Suprapubic skin (tissue), 4 donors: ENCODE measurements around the gene HIVEP3. TPM values are rescaled to one million over a fixed set of nuclear protein-coding genes. Genes with fewer than 3 reads are reported as not detected.

Experiments
- DNase-seq, 2 donors: peaks; one replicate each; pipeline ENCODE4 v3.0.0-alpha.2; 2019; ENCODE audit warnings: low spot score in 2 of 2
- H3K27ac ChIP-seq: fragments of 200-600 bp; sonication (generic); one replicate; pipeline ENCODE4 v1.5.1; 2019
- H3K27me3 ChIP-seq: fragments of 200-600 bp; sonication (generic); one replicate; pipeline ENCODE4 v1.5.1; 2019
- H3K36me3 ChIP-seq: fragments of 200-600 bp; sonication (generic); one replicate; pipeline ENCODE4 v1.5.1; 2019
- H3K4me1 ChIP-seq: fragments of 200-600 bp; sonication (generic); one replicate; pipeline ENCODE4 v1.5.1; 2019
- H3K4me3 ChIP-seq: fragments of 200-600 bp; sonication (generic); one replicate; pipeline ENCODE4 v1.5.1; 2019; ENCODE audit warnings: mild to moderate bottlenecking
- H3K9me3 ChIP-seq: fragments of 200-600 bp; sonication (generic); one replicate; pipeline ENCODE4 v1.5.1; 2019
- EP300 ChIP-seq: sonication (generic); formaldehyde crosslinking; IDR thresholded peaks from one replicate; pipeline ENCODE4 v1.6.1; 2017; ENCODE audit warnings: antibody characterized with exemption
- POLR2A ChIP-seq, 2 donors: fragments of 450-650 bp; IDR thresholded peaks; one replicate each; pipeline ENCODE4 v1.6.1; 2017; ENCODE audit warnings: antibody characterized with exemption in 2 of 2, mild to moderate bottlenecking in 2 of 2, moderate library complexity in 2 of 2
- POLR2AphosphoS5 ChIP-seq, 3 donors: sonication (generic); formaldehyde crosslinking; IDR thresholded peaks; one replicate each; pipeline ENCODE4 v1.6.1; 2017; ENCODE audit warnings: antibody characterized with exemption in 3 of 3
- WGBS: methylation state at CpG from one replicate; pipeline ENCODE4 v1.1.5; 2018; 5-methylcytosine and 5-hydroxymethylcytosine counted together
- total RNA-seq, 4 donors: library from RNA; depleted of rRNA; stranded (reverse); fragments of >200 nt; gene quantifications; one replicate each; pipeline ENCODE4 v1.1.0, GENCODE V29; 2016
- TF ChIP-seq, protein P1 (sequence below), 2 donors: fragments of 200-600 bp in 1 of 2; fragments of 450-650 bp in 1 of 2; sonication (generic) in 1 of 2; IDR thresholded peaks; one replicate each; pipeline ENCODE4 v1.5.1; 2016 to 2019; ENCODE audit warnings: antibody characterized with exemption in 2 of 2, mild to moderate bottlenecking in 1 of 2, moderate library complexity in 1 of 2

Gene HIVEP3
- total RNA-seq, 4 donors from 2014 or later = 11.3 to 23.9 (median 18.3) TPM

DNA sequence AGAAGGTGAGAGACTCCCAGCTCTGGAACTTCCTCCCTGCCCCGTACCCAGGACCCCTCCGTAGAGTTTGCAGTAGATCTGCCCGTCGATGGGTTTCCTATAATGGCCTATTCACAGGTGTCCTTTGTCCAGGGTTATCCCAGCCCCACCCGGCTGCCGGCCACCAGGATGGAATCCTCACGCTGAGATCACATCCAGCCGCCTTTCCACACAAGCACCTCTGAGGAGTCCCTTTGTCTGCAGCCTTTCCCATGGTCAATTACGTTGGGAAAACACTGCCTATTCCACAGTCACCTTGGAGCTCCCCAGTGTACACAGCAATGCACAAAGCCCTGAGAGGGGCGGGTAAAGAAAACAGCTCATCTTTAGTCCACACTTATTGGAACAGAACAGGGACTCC lies 244.2 kb downstream of the HIVEP3 start:
- 92% methylated on average over 10 of the region's 10 CpGs for WGBS
- no peak for DNase-seq
- Histone ChIP-seq H3K9me3 (no peaks in the 10 kb centered on the region), H3K4me1 (peaks cover 46% of the 10 kb centered on the region), H3K27me3 (no peaks in the 10 kb centered on the region), H3K4me3 (no peak overlapping the region), H3K27ac (no peak overlapping the region), H3K36me3 (no peaks in the 10 kb centered on the region)
- TF ChIP-seq, protein P1, sequence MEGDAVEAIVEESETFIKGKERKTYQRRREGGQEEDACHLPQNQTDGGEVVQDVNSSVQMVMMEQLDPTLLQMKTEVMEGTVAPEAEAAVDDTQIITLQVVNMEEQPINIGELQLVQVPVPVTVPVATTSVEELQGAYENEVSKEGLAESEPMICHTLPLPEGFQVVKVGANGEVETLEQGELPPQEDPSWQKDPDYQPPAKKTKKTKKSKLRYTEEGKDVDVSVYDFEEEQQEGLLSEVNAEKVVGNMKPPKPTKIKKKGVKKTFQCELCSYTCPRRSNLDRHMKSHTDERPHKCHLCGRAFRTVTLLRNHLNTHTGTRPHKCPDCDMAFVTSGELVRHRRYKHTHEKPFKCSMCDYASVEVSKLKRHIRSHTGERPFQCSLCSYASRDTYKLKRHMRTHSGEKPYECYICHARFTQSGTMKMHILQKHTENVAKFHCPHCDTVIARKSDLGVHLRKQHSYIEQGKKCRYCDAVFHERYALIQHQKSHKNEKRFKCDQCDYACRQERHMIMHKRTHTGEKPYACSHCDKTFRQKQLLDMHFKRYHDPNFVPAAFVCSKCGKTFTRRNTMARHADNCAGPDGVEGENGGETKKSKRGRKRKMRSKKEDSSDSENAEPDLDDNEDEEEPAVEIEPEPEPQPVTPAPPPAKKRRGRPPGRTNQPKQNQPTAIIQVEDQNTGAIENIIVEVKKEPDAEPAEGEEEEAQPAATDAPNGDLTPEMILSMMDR (IDR thresholded peaks at IDR 0.05) = no peak

DNA sequence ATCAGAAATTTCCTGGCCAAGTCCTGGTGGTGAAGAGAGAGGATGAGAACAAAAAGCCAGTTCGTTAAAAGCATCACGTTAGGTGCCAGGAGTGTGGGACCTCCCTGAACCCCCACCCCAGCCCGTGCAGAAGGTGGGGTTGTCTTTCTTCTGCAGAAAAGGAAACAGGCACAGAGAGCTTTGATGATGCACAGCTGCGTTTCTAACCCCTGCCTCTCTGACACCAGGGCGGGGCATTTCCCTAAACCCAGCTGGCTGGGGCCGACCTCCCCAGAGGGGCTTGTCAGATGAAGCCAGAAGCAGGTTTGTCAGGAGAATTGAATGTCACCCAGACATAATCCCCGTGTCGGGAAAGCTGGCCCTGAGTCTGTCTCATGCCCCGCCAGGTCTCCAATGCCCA lies 244.9 kb downstream of the HIVEP3 start:
- DNase-seq = no peak
- Histone ChIP-seq H3K36me3 (no peaks in the 10 kb centered on the region), H3K27me3 (no peaks in the 10 kb centered on the region), H3K4me3 (no peak overlapping the region), H3K9me3 (no peaks in the 10 kb centered on the region), H3K4me1 (peaks cover 39% of the 10 kb centered on the region), H3K27ac (no peak overlapping the region)
- TF ChIP-seq EP300 = no peak
- TF ChIP-seq, protein P1 (IDR thresholded peaks at IDR 0.05) = no peak
- 30% methylated on average over 9 of the region's 9 CpGs for WGBS

DNA sequence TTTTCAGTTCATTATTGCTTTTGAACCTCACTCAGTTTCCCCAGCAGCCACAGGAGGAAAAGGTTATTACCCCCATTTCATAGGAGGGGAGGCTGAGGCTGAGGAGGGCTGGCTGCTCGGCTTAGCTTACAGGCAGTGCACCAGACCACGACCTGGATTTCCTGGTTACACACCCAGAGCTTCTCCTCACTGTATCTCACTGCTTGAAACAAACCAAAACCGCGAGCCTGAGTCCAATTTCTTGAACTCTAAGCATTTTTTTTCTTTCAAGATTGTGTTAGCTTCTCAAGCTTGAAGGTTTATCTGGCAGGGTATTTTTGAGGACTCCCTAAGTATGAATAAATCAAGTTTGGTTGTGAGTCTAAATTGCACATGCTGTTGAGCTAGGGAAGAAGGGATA lies 245.3 kb downstream of the HIVEP3 start:
- WGBS = 28% methylated on average over 4 of the region's 4 CpGs
- Histone ChIP-seq H3K27me3 (no peaks in the 10 kb centered on the region), H3K4me3 (no peak overlapping the region), H3K4me1 (peaks cover 35% of the 10 kb centered on the region), H3K36me3 (no peaks in the 10 kb centered on the region), H3K27ac (no peak overlapping the region), H3K9me3 (no peaks in the 10 kb centered on the region)
- DNase-seq = no peak
- TF ChIP-seq EP300 (no peak), POLR2A (IDR thresholded peaks at IDR 0.05) (no peak), POLR2AphosphoS5 (IDR thresholded peaks at IDR 0.05) (no peak)
- TF ChIP-seq, protein P1 (IDR thresholded peaks at IDR 0.05) = no peak

DNA sequence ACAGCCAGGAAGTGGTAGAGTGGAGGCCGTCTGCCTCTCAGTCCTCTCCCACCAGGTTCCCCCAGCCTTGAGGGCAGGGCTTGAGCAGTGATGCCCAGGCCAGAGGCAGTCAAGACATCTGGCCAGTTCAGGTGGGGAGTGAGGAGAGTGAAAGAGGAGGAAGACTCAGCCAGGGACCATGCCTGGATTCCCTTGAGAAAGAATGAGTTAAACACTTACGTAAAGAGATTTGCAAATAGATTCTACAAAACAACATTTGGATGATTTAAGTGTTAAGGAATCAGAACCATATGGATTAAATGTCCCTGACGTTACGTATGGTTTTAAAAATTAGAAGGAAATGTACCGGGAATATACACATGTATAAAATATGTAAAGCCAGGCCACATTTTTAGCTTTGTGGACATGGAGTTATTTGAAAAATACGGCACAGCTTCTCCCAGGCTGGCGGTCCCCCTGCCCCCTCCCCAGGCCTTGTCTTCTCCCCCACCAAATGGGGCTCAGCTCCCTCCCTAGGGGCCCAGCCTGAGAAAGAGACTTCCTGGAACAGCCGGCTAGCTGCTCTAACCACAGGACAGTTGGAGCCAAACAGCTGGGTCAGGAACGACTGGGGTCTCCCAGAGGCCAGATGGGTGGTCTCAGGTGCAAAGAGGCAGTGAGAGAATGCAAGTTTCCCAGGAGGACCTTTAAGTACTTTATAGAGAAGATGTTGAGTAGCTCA lies 245.9 kb downstream of the HIVEP3 start:
- Histone ChIP-seq H3K4me1 (peaks cover 34% of the 10 kb centered on the region), H3K27ac (no peak overlapping the region), H3K36me3 (no peaks in the 10 kb centered on the region), H3K9me3 (no peaks in the 10 kb centered on the region), H3K4me3 (no peak overlapping the region), H3K27me3 (no peaks in the 10 kb centered on the region)
- WGBS = 68% methylated on average over 9 of the region's 9 CpGs
- TF ChIP-seq, protein P1 (IDR thresholded peaks at IDR 0.05) = no peak
- no peak for TF ChIP-seq POLR2A (IDR thresholded peaks at IDR 0.05)
- no peak for TF ChIP-seq EP300
- no peak for TF ChIP-seq POLR2AphosphoS5 (IDR thresholded peaks at IDR 0.05)
- no peak for DNase-seq

DNA sequence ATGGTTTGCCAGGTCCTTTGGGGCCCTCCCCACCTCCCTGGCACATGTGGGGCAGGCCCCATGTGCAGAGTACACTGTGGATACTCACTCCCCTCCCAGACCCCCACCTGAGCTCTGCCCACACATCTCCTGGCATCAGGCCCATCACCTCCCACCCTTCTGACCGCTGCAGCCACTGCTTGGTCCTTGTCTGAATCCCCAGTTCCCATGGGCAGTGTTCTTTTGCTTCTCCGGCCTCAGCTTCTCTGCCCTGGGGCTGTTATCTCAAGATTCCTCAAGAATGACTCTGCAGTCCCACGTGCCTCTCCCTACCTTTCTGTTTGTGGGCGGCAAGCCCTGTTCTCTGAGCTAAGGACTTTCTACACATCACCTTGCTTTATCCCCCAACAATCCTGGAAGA lies 246.5 kb downstream of the HIVEP3 start:
- peaks cover 39% of the 10 kb centered on the region for H3K4me1 ChIP-seq
- no peak for DNase-seq
- H3K27ac ChIP-seq = no peak overlapping the region
- H3K9me3 ChIP-seq = no peaks in the 10 kb centered on the region
- TF ChIP-seq POLR2AphosphoS5 (IDR thresholded peaks at IDR 0.05) = no peak
- TF ChIP-seq POLR2A (IDR thresholded peaks at IDR 0.05) = no peak
- no peak for TF ChIP-seq EP300
- TF ChIP-seq, protein P1 (IDR thresholded peaks at IDR 0.05) = no peak
- H3K4me3 ChIP-seq = no peak overlapping the region
- WGBS = 59% methylated on average over 4 of the region's 4 CpGs
- H3K27me3 ChIP-seq = no peaks in the 10 kb centered on the region
- H3K36me3 ChIP-seq = no peaks in the 10 kb centered on the region
